ENCODE measurements around the gene AK5.

The AK5 gene

DNA sequence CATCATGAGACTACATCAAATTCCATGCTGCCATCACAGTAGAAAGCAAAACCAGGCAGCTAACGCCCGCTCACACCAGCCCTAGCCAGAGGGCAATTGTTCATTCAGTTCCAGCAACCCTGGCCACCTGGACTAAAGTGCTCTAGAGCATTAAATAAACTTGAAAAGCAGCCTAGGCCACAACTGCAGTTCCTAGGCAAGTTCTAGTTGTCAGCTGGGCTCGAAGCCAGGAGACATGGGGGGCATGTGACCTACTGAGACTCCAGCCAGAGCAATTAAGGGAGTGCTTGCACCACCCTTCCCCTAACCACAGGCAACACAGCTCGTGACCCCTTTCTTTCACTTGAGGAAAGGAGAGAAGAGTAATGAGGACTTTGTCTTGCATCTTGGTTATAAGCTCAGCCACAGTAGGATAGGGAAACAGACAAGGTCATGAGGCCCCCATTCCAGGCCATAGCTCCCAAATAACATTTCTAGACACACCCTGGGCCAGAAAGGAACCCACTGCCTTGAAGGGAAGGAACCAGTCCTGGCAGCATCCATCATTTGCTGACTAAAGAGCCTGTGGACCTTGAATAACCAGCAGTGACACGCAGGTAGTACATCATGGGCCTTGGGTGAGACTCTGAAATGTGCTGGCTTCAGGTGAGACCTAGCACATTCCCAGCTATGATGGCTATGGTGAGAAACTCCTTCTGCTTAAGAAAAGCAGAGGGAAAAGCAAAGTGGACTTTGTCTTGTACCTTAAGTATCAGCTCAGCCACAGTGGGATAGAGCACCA is 323.6 kb downstream of the AK5 start:
- Mint-ChIP-seq H3K27me3 (no peaks in the 10 kb centered on the region), H3K9me3 (peaks cover 12% of the 10 kb centered on the region), H3K4me1 (peaks cover 47% of the 10 kb centered on the region), H3K27ac (no peak overlapping the region), H3K36me3 (peaks cover 49% of the 10 kb centered on the region), H3K4me3 (no peak overlapping the region)

DNA sequence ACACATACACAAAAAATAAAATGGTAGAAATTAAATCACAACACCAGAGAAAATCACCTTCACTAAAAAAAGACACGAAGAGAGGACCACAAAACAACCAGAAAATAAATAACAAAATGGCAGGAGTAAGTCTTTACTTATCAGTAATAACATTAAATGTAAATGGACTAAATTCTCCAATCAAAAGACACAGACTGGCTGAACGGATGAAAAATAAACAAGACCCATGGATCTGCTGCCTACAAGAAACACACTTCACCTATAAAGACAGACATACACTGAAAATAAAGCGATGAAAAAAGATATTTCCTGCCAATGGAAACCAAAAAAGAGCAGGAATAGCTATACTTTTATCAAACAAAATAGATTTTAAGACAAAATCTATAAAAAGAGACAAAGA is 327.1 kb downstream of the AK5 start:
- no peaks in the 10 kb centered on the region for H3K27me3 Mint-ChIP-seq

More for the DNA sequence above, 327.1 kb downstream of the AK5 start:
- Mint-ChIP-seq H3K36me3 (peaks cover 61% of the 10 kb centered on the region), H3K4me1 (peaks cover 45% of the 10 kb centered on the region), H3K4me3 (no peak overlapping the region), H3K27ac (peak overlapping the region; percentile 1), H3K9me3 (peaks cover 21% of the 10 kb centered on the region)

Data from activated naive CD4-positive, alpha-beta T cell treated with anti-CD3 and anti-CD28 coated beads, Interleukin-2, amount 50 U/mL, for 24 hours (primary cell).